ENCODE measurements around the gene CD81.
A peak's percentile ranks its signal among the peaks of the same experiment; 100 is the strongest.

Gene CD81

GRCh38 chr11:2369320-2369719 is 7.8 kb upstream of the CD81 start:
- DNase-seq (ENCODE audit: low read depth) = no peak
- no peak overlapping the region for H3K4me3 ChIP-seq (ENCODE audit: low read depth, low read length)
- no peak for TF ChIP-seq CTCF (IDR thresholded peaks at IDR 0.05; ENCODE audit: low read depth, low read length, missing control alignments)

- DNase-seq (ENCODE audit: low read depth) = no peak
- TF ChIP-seq CTCF (IDR thresholded peaks at IDR 0.05; ENCODE audit: low read depth, low read length, missing control alignments) = no peak
- H3K4me3 ChIP-seq (ENCODE audit: low read depth, low read length) = no peak overlapping the region
These were observed 7.2 kb upstream of the CD81 start for GRCh38 chr11:2369896-2370295.

- no peak for TF ChIP-seq CTCF (IDR thresholded peaks at IDR 0.05; ENCODE audit: low read depth, low read length, missing control alignments)
- no peak for DNase-seq (ENCODE audit: low read depth)
- H3K4me3 ChIP-seq (ENCODE audit: low read depth, low read length) = no peak overlapping the region
These were observed 2.5 kb upstream of the CD81 start for GRCh38 chr11:2374456-2375201.

GRCh38 chr11:2375341-2375853 is 1.7 kb upstream of the CD81 start:
- DNase-seq (ENCODE audit: low read depth) = no peak
- no peak for TF ChIP-seq CTCF (IDR thresholded peaks at IDR 0.05; ENCODE audit: low read depth, low read length, missing control alignments)
- H3K4me3 ChIP-seq (ENCODE audit: low read depth, low read length) = no peak overlapping the region

- DNase-seq (ENCODE audit: low read depth) = no peak
- no peak for TF ChIP-seq CTCF (IDR thresholded peaks at IDR 0.05; ENCODE audit: low read depth, low read length, missing control alignments)
- H3K4me3 ChIP-seq (ENCODE audit: low read depth, low read length) = no peak overlapping the region
These were observed 1.1 kb upstream of the CD81 start for GRCh38 chr11:2375964-2376551.

GRCh38 chr11:2377511-2378443 is 667 bp downstream of the CD81 start:
- TF ChIP-seq CTCF (IDR thresholded peaks at IDR 0.05; ENCODE audit: low read depth, low read length, missing control alignments) = no peak
- DNase-seq (ENCODE audit: low read depth) = no peak
- peak overlapping the region; percentile 93 for H3K4me3 ChIP-seq (ENCODE audit: low read depth, low read length)

Measured in GM12864 (cell line).